HCT116 (cell line): Measurements from ENCODE around the gene SWAP70. TPM values are rescaled to one million over a fixed set of nuclear protein-coding genes. Genes with fewer than 3 reads are reported as not detected.
A peak's percentile ranks its signal among the peaks of the same experiment; 100 is the strongest.
"Not testable (repeated sequence)": the region's sequence is repeated elsewhere in the genome, so short reads cannot be mapped to it uniquely, and the experiment has no call there.

Source experiments
- ATAC-seq: fragments of 200-7000 bp; cut with Tn5 transposase; 2 replicates; pipeline ENCODE4 v1.9.1; 2020; ENCODE audit warnings: mild to moderate bottlenecking, moderate library complexity
- BruUV-seq: library from RNA; stranded (reverse); fragments of 400-500 nt; replicated peaks from 2 replicates; lab custom pipeline; 2021; lab: Mats Ljungman, UMichigan
- CTCF ChIA-PET: fragments of 300-600 bp; sonication (Branson Sonifier 250); formaldehyde crosslinking; loops from one replicate; lab custom pipeline; 2021; ENCODE audit warnings: antibody characterized with exemption; lab: Charles Lee
- POLR2A ChIA-PET: fragments of 300-600, 350-600 bp; sonication (Branson Sonifier 250); formaldehyde crosslinking; loops from one replicate; lab custom pipeline; 2021; ENCODE audit warnings: antibody characterized with exemption; lab: Charles Lee
- RAD21 ChIA-PET, 2 experiments: fragments of 300-600 bp; sonication (Branson Sonifier 250); formaldehyde crosslinking; loops; one replicate each; lab custom pipeline; 2023; ENCODE audit warnings: low total read pairs in 2 of 2; ENCODE audit not compliant: uncharacterized antibody in 2 of 2, unreplicated experiment in 2 of 2, low non-redundant PET in 1 of 2; lab: Charles Lee
- DNase-seq: peaks from one replicate; pipeline ENCODE4 v3.0.0-alpha.2; 2010; ENCODE audit warnings: low read depth, low spot score
- H2AFZ ChIP-seq: fragments of 200-600 bp; shearing (Covaris generic), sonication (generic); 2 replicates; pipeline ENCODE4 v1.6.1; 2017; ENCODE audit warnings: low read depth, mixed run types, mixed read lengths, antibody characterized with exemption, low read length; ENCODE audit not compliant: poor library complexity, severe bottlenecking
- H3K27ac ChIP-seq: 2 replicates; pipeline ENCODE4 v1.5.1; 2012; ENCODE audit warnings: low read depth, low read length
- H3K27me3 ChIP-seq: fragments of 200-600 bp; sonication (generic); 2 replicates; pipeline ENCODE4 v1.6.1; 2016; ENCODE audit warnings: mixed run types, low read length, mixed read lengths; ENCODE audit not compliant: insufficient read depth
- H3K36me3 ChIP-seq, 2 experiments: fragments of 200-500 bp in 1 of 2; fragments of 200-600 bp in 1 of 2; sonication (Bioruptor generic) in 1 of 2; sonication (generic) in 1 of 2; 2 replicates each; pipeline versions ENCODE4 v1.5.1 to v1.6.1; 2014 to 2016; ENCODE audit warnings: low read length in 2 of 2, inconsistent platforms in 1 of 2, mixed read lengths in 1 of 2, mixed run types in 1 of 2; ENCODE audit not compliant: insufficient read depth in 2 of 2, control insufficient read depth in 1 of 2
- H3K4me1 ChIP-seq, 2 experiments: fragments of 200-600 bp in 1 of 2; sonication (generic) in 1 of 2; 2 replicates each; pipeline versions ENCODE4 v1.5.1 to v1.6.1; 2012 to 2017; ENCODE audit warnings: low read length in 2 of 2, inconsistent platforms in 1 of 2, mild to moderate bottlenecking in 1 of 2, mixed read lengths in 1 of 2, mixed run types in 1 of 2, moderate library complexity in 1 of 2; ENCODE audit not compliant: insufficient read depth in 2 of 2, control insufficient read depth in 1 of 2
- H3K4me2 ChIP-seq: fragments of 200-600 bp; sonication (generic); 2 replicates; pipeline ENCODE4 v1.6.1; 2017; ENCODE audit warnings: mixed run types, low read length, mixed read lengths
- H3K4me3 ChIP-seq, 2 experiments: fragments of 200-600 bp in 1 of 2; sonication (generic) in 1 of 2; replicated peaks in 1 of 2; 2 replicates each; pipeline ENCODE4 v1.5.1; 2011 to 2016; ENCODE audit warnings: low read length in 2 of 2, control low read depth in 1 of 2, low read depth in 1 of 2, mild to moderate bottlenecking in 1 of 2, mixed read lengths in 1 of 2, mixed run types in 1 of 2
- H3K79me2 ChIP-seq: fragments of 200-600 bp; sonication (generic); 2 replicates; pipeline ENCODE4 v1.6.1; 2017; ENCODE audit warnings: mild to moderate bottlenecking, mixed run types, low read length, moderate library complexity, mixed read lengths; ENCODE audit not compliant: insufficient read depth
- H3K9ac ChIP-seq: fragments of 200-600 bp; sonication (generic); 2 replicates; pipeline ENCODE4 v1.6.1; 2016; ENCODE audit warnings: low read length, mixed read lengths
- H3K9me2 ChIP-seq: fragments of 200-600 bp; sonication (generic), shearing (Covaris generic); 2 replicates; pipeline ENCODE4 v1.6.1; 2017; ENCODE audit warnings: mixed run types, mild to moderate bottlenecking, moderate library complexity; ENCODE audit not compliant: insufficient read depth
- H3K9me3 ChIP-seq, 2 experiments: fragments of 200-500 bp in 1 of 2; fragments of 200-600 bp in 1 of 2; sonication (Bioruptor generic) in 1 of 2; sonication (generic) in 1 of 2; 2 replicates each; pipeline ENCODE4 v1.6.1; 2014 to 2017; ENCODE audit warnings: low read length in 2 of 2, mixed read lengths in 2 of 2, inconsistent platforms in 1 of 2, low read depth in 1 of 2, mild to moderate bottlenecking in 1 of 2, mixed run types in 1 of 2, moderate library complexity in 1 of 2; ENCODE audit not compliant: control insufficient read depth in 1 of 2, insufficient read depth in 1 of 2
- H4K20me1 ChIP-seq: fragments of 200-600 bp; sonication (generic), shearing (Covaris generic); 2 replicates; pipeline ENCODE4 v1.6.1; 2017; ENCODE audit warnings: mixed run types, mild to moderate bottlenecking, moderate library complexity; ENCODE audit not compliant: insufficient read depth
- CEBPB ChIP-seq: IDR thresholded peaks from 2 replicates; pipeline ENCODE4 v1.6.1; 2012; ENCODE audit warnings: low read depth
- EGR1 ChIP-seq: IDR thresholded peaks from 2 replicates; pipeline ENCODE4 v1.6.1; 2012; ENCODE audit warnings: low read depth
- FOSL1 ChIP-seq: IDR thresholded peaks from 2 replicates; pipeline ENCODE4 v1.6.1; 2012; ENCODE audit warnings: low read depth
- TCF7L2 ChIP-seq: IDR thresholded peaks from 2 replicates; pipeline ENCODE4 v1.7.0; 2011; ENCODE audit warnings: borderline replicate concordance, inconsistent platforms; ENCODE audit not compliant: insufficient read depth, insufficient read length; ENCODE audit errors: extremely low read depth
- ZNF274 ChIP-seq: fragments of 200-500 bp; sonication (Bioruptor generic); IDR thresholded peaks from 2 replicates; pipeline ENCODE4 v1.6.1; 2014; ENCODE audit warnings: mild to moderate bottlenecking, low read depth, low read length, inconsistent platforms
- intact Hi-C: fragments of 100-400 bp; cut with micrococcal nuclease; formaldehyde crosslinking; loops from 2 replicates; pipeline ENCODE4 v1.10.0; 2022
- total RNA-seq: library from RNA; stranded (reverse); gene quantifications from one replicate; pipeline ENCODE4 v1.2.1, GENCODE V29; 2021; ENCODE audit not compliant: unreplicated experiment
- TF ChIP-seq, protein P1 (sequence below): IDR thresholded peaks from 2 replicates; pipeline ENCODE4 v1.6.1; 2012
- TF ChIP-seq, protein P2 (sequence below), 3 experiments: fragments of 200-600 bp in 1 of 3; sonication (generic) in 1 of 3; IDR thresholded peaks in 2 of 3; conservative IDR thresholded peaks in 1 of 3; 2 replicates each; pipeline ENCODE4 v1.5.1; 2012 to 2017; ENCODE audit warnings: low read depth in 2 of 3, low read length in 2 of 3, antibody characterized with exemption in 1 of 3, borderline replicate concordance in 1 of 3, control low read depth in 1 of 3, mild to moderate bottlenecking in 1 of 3, mixed read lengths in 1 of 3, mixed run types in 1 of 3, moderate library complexity in 1 of 3; ENCODE audit not compliant: insufficient read depth in 1 of 3

SWAP70 gene
- total RNA-seq, 1 experiment from 2014 or later, result 20.6 TPM

DNA sequence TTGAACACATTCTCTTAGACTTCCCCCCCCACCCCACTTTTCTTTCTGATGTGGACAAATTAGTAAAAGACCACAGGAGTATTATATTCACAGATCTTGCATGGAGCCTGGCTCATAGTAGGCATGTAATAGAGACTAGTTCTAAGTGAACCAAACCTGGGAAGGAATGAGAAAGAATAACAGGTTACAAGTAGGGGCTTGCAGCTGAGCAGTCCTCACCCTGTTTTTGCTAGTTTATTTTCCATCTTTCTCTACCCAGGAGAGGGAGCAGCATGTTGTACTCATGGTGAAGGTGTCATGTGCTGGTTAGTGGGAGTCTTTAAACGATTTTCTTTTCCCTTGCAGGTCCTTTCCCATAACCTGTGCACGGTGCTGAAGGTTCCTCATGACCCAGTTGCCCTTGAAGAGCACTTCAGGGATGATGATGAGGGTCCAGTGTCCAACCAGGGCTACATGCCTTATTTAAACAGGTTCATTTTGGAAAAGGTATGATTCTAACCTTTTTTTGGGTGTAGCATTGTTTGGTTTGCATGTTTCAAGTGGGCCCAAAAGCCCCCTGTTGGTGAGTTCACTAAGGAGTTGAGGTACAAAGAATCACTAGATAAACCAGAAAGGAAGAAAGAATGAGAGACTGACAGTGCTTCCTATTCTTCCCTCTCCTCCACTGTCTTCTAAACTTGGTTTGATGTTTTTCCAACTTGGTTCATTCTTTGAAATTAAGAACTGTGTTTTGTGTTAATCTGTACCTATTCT, 30.1 kb downstream of the SWAP70 start:
- no peaks in the 10 kb centered on the region for H3K27me3 ChIP-seq
- TF ChIP-seq EGR1 (no peak), ZNF274 (no peak), TCF7L2 (no peak), FOSL1 (no peak), CEBPB (no peak)
- TF ChIP-seq, protein P1, sequence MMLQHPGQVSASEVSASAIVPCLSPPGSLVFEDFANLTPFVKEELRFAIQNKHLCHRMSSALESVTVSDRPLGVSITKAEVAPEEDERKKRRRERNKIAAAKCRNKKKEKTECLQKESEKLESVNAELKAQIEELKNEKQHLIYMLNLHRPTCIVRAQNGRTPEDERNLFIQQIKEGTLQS, result no peak
- TF ChIP-seq, protein P2, sequence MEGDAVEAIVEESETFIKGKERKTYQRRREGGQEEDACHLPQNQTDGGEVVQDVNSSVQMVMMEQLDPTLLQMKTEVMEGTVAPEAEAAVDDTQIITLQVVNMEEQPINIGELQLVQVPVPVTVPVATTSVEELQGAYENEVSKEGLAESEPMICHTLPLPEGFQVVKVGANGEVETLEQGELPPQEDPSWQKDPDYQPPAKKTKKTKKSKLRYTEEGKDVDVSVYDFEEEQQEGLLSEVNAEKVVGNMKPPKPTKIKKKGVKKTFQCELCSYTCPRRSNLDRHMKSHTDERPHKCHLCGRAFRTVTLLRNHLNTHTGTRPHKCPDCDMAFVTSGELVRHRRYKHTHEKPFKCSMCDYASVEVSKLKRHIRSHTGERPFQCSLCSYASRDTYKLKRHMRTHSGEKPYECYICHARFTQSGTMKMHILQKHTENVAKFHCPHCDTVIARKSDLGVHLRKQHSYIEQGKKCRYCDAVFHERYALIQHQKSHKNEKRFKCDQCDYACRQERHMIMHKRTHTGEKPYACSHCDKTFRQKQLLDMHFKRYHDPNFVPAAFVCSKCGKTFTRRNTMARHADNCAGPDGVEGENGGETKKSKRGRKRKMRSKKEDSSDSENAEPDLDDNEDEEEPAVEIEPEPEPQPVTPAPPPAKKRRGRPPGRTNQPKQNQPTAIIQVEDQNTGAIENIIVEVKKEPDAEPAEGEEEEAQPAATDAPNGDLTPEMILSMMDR (IDR thresholded peaks at IDR 0.05 in 2 of 3, conservative IDR thresholded peaks at IDR 0.05 in 1 of 3; ENCODE audit: borderline replicate concordance in 1 of 3, insufficient read depth in 1 of 3, low read depth in 2 of 3, low read length in 2 of 3), result 0 out of 6 replicates have a peak, but pooled peaks of 1 of the 3 experiments have one; percentile 5
- H2AFZ ChIP-seq, result no peak overlapping the region
- no peaks in the 10 kb centered on the region for H3K9me2 ChIP-seq
- no peaks in the 10 kb centered on the region for H3K79me2 ChIP-seq
- intact Hi-C loops, result no loop called here
- no peaks in the 10 kb centered on the region for H3K36me3 ChIP-seq
- RAD21 ChIA-PET, result no interaction called here
- no TSS peak for BruUV-seq
- H3K9me3 ChIP-seq, result no peaks in the 10 kb centered on the region
- CTCF ChIA-PET, result no interaction called here
- no peak overlapping the region for H3K4me3 ChIP-seq
- no peak overlapping the region for H3K4me2 ChIP-seq
- no peak for DNase-seq
- ATAC-seq, result no peak
- POLR2A ChIA-PET, result no interaction called here
- H3K27ac ChIP-seq, result no peak overlapping the region
- H3K9ac ChIP-seq, result no peak overlapping the region
- no peaks in the 10 kb centered on the region for H4K20me1 ChIP-seq
- peaks cover 6 to 23% of the 10 kb centered on the region in 2 experiments; a peak in 3 of 4 replicates for H3K4me1 ChIP-seq

DNA sequence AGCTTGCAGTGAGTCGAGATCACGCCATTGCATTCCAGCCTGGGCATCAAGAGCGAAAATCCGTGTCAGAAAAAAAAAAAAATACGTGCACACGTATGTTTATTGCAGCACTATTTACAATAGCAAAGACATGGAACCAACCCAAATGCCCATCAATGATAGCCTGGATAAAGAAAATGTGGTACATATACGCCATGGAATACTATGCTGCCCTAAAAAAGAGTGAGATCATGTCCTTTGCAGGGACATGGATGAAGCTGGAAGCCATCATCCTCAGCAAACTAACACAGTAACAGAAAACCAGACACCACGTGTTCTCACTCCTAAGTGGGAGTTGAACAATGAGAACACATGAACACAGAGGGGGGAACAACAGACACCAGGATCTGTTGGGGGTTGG, 31.4 kb downstream of the SWAP70 start:
- H3K27ac ChIP-seq, H3K4me2 ChIP-seq, RAD21 ChIA-PET, H3K9me2 ChIP-seq, BruUV-seq, H3K9ac ChIP-seq, H3K27me3 ChIP-seq, H4K20me1 ChIP-seq, H2AFZ ChIP-seq, H3K4me3 ChIP-seq, ATAC-seq, CTCF ChIA-PET, H3K9me3 ChIP-seq, H3K79me2 ChIP-seq, H3K36me3 ChIP-seq, intact Hi-C loops, DNase-seq, POLR2A ChIA-PET: not testable (repeated sequence)
- peaks cover 0 to 13% of the 10 kb centered on the region in 2 experiments; a peak in 2 of 4 replicates for H3K4me1 ChIP-seq
